DND-41 (cell line): Measurements from ENCODE around the gene KIF5A.

Experiments
- ATAC-seq: fragments of 200-7000 bp; cut with Tn5 transposase; 3 replicates; pipeline ENCODE4 v1.9.1; 2021; ENCODE audit warnings: low read depth; ENCODE audit not compliant: insufficient read depth
- DNase-seq: peaks from one replicate; pipeline ENCODE4 v3.0.0-alpha.2; 2020
- H2AFZ ChIP-seq: 2 replicates; pipeline ENCODE4 v1.6.0; 2012; ENCODE audit warnings: low read depth, low read length
- H3K27ac ChIP-seq: 2 replicates; pipeline ENCODE4 v1.5.1; 2012; ENCODE audit warnings: low read length, inconsistent platforms
- H3K27me3 ChIP-seq: fragments of 200-600 bp; sonication (generic); 2 replicates; pipeline ENCODE4 v1.6.0; 2012; ENCODE audit warnings: low read length, mild to moderate bottlenecking, inconsistent platforms; ENCODE audit not compliant: insufficient read depth, poor library complexity
- H3K36me3 ChIP-seq: 2 replicates; pipeline ENCODE4 v1.5.1; 2012; ENCODE audit warnings: low read length, inconsistent platforms; ENCODE audit not compliant: insufficient read depth
- H3K4me1 ChIP-seq: 2 replicates; pipeline ENCODE4 v1.5.1; 2012; ENCODE audit warnings: mild to moderate bottlenecking, low read length; ENCODE audit not compliant: insufficient read depth
- H3K4me2 ChIP-seq: 2 replicates; pipeline ENCODE4 v1.6.0; 2012; ENCODE audit warnings: mild to moderate bottlenecking, moderate library complexity, low read length, inconsistent platforms; ENCODE audit not compliant: insufficient read depth
- H3K4me3 ChIP-seq, 2 experiments: fragments of 200-600 bp in 1 of 2; shearing (Covaris generic) in 1 of 2; 2 replicates each; pipeline ENCODE4 v1.5.1; 2012 to 2016; ENCODE audit warnings: inconsistent platforms in 2 of 2, low read length in 2 of 2, mild to moderate bottlenecking in 2 of 2, low read depth in 1 of 2, moderate library complexity in 1 of 2
- H3K79me2 ChIP-seq: 2 replicates; pipeline ENCODE4 v1.6.0; 2012; ENCODE audit warnings: low read length, inconsistent platforms; ENCODE audit not compliant: insufficient read depth
- H3K9ac ChIP-seq: 2 replicates; pipeline ENCODE4 v1.6.0; 2012; ENCODE audit warnings: low read depth, mild to moderate bottlenecking, inconsistent platforms, low read length, moderate library complexity
- H3K9me3 ChIP-seq: 2 replicates; pipeline ENCODE4 v1.5.1; 2012; ENCODE audit warnings: low read length, moderate library complexity, mild to moderate bottlenecking, inconsistent platforms; ENCODE audit not compliant: insufficient read depth, severe bottlenecking
- H4K20me1 ChIP-seq: 2 replicates; pipeline ENCODE4 v1.6.0; 2012; ENCODE audit warnings: low read length; ENCODE audit not compliant: insufficient read depth
- CTCF ChIP-seq: IDR thresholded peaks from 2 replicates; pipeline ENCODE4 v1.5.1; 2012; ENCODE audit warnings: borderline replicate concordance, low read length, moderate library complexity, mild to moderate bottlenecking; ENCODE audit not compliant: poor library complexity, severe bottlenecking; ENCODE audit errors: extremely low read depth
- EZH2 ChIP-seq: IDR thresholded peaks from 3 replicates; pipeline ENCODE4 v1.6.1; 2012; ENCODE audit warnings: borderline replicate concordance, low read depth, mild to moderate bottlenecking, moderate library complexity, low read length, inconsistent platforms; ENCODE audit not compliant: severe bottlenecking

Gene KIF5A

GRCh38 chr12:57632958-57633840, 83.4 kb downstream of the KIF5A start, which contains the start of gene B4GALNT1:
Gene B4GALNT1 (minus strand): TSS chr12:57633201. CDS start chr12:57632132, 1,069 bp downstream.
- no peak within 1 kb of the TSS for H3K9ac ChIP-seq
- no peaks in the 10 kb centered on the region for H3K9me3 ChIP-seq
- no peaks in the 10 kb centered on the region for H3K79me2 ChIP-seq
- no peaks in the 10 kb centered on the region for H4K20me1 ChIP-seq
- no peak within 1 kb of the TSS for H3K4me3 ChIP-seq
- no peaks in the 10 kb centered on the region for H3K4me1 ChIP-seq
- ATAC-seq = peak; percentile 50; the same call in 2 of the 3 replicates
- no peak within 1 kb of the TSS for H2AFZ ChIP-seq
- no peaks in the 10 kb centered on the region for H3K36me3 ChIP-seq
- no peaks in the 10 kb centered on the region for H3K27me3 ChIP-seq
- TF ChIP-seq EZH2 (no peak), CTCF (peak; percentile 49)
- no peak within 1 kb of the TSS for H3K4me2 ChIP-seq
- peak; percentile 22 for DNase-seq
- H3K27ac ChIP-seq = no peak within 1 kb of the TSS
